HG02970 (cell line): ENCODE measurements around the gene SUMO2.
"Not testable (repeated sequence)": the region's sequence is repeated elsewhere in the genome, so short reads cannot be mapped to it uniquely, and the experiment has no call there.

ENCODE experiments used
- ATAC-seq: cut with Tn5 transposase; IDR thresholded peaks from one replicate; pipeline ENCODE4 v1.9.1; 2021; ENCODE audit warnings: mild to moderate bottlenecking, moderate library complexity, moderate number of reproducible peaks; ENCODE audit not compliant: unreplicated experiment, low FRiP score

The SUMO2 gene

GRCh38 chr17:75182569-75183436, at the start of gene SUMO2:
TSS of gene SUMO2 (minus strand) at chr17:75182959. CDS start at chr17:75182834, 125 bp downstream.
- ATAC-seq = peak; percentile 83

- ATAC-seq = no peak
Observed at GRCh38 chr17:75231741-75232464, 49.1 kb upstream of the SUMO2 start.

GRCh38 chr17:75231071-75231470, 48.3 kb upstream of the SUMO2 start:
- no peak for ATAC-seq

- ATAC-seq = no peak
Observed at GRCh38 chr17:75228847-75229246, 46.1 kb upstream of the SUMO2 start.

- ATAC-seq = no peak
Observed at GRCh38 chr17:75228305-75228704, 45.5 kb upstream of the SUMO2 start.

- no peak for ATAC-seq
Observed at GRCh38 chr17:75227729-75228128, 45.0 kb upstream of the SUMO2 start.

- no peak for ATAC-seq
Observed at GRCh38 chr17:75225016-75225415, 42.3 kb upstream of the SUMO2 start.

GRCh38 chr17:75219815-75220214, 37.1 kb upstream of the SUMO2 start:
- ATAC-seq = no peak

- no peak for ATAC-seq
Observed at GRCh38 chr17:75218131-75218530, 35.4 kb upstream of the SUMO2 start.

- ATAC-seq = no peak
Observed at GRCh38 chr17:75209061-75209460, 26.3 kb upstream of the SUMO2 start.

GRCh38 chr17:75208161-75208560, 25.4 kb upstream of the SUMO2 start:
- no peak for ATAC-seq

GRCh38 chr17:75207760-75208159, 25.0 kb upstream of the SUMO2 start:
- ATAC-seq = no peak

- not testable (repeated sequence) for ATAC-seq
Observed at GRCh38 chr17:75207050-75207407, 24.3 kb upstream of the SUMO2 start.

- ATAC-seq = no peak
Observed at GRCh38 chr17:75205793-75206163, 23.0 kb upstream of the SUMO2 start.

GRCh38 chr17:75205037-75205792, 22.5 kb upstream of the SUMO2 start, which contains the start of gene NUP85:
TSS of gene NUP85 (plus strand) at chr17:75205679. CDS start at chr17:75205762, 83 bp downstream.
- ATAC-seq = peak; percentile 62

- no peak for ATAC-seq
Observed at GRCh38 chr17:75199886-75200618, 17.3 kb upstream of the SUMO2 start.

- ATAC-seq = no peak
Observed at GRCh38 chr17:75194879-75195278, 12.1 kb upstream of the SUMO2 start.

GRCh38 chr17:75191584-75191983, 8.8 kb upstream of the SUMO2 start:
- ATAC-seq = no peak

- no peak for ATAC-seq
Observed at GRCh38 chr17:75188614-75189013, 5.9 kb upstream of the SUMO2 start.
